Measurements from ENCODE around the gene ADAMTS19.

DNA sequence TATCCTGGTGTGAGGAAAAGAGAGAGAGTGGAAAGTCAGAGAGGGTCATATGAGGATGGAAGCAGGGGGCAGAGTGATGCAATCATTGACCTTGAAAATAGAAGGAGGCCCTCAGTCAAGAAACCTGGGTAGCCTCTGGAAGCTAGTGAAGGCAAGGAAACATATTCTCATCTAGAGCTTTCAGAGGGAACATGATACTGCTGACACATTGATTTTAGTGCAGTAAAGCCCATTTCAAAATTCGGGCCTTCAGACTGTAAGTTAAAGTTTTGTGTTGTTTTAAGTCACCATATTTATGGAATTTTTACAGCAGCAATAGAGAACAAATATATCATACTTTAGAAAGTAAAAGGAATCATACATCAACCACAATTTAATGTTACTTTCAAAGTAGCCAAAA is 87.0 kb downstream of the ADAMTS19 start:
- TF ChIP-seq POLR2A (IDR thresholded peaks at IDR 0.05) = no peak
- TF ChIP-seq, protein P1, sequence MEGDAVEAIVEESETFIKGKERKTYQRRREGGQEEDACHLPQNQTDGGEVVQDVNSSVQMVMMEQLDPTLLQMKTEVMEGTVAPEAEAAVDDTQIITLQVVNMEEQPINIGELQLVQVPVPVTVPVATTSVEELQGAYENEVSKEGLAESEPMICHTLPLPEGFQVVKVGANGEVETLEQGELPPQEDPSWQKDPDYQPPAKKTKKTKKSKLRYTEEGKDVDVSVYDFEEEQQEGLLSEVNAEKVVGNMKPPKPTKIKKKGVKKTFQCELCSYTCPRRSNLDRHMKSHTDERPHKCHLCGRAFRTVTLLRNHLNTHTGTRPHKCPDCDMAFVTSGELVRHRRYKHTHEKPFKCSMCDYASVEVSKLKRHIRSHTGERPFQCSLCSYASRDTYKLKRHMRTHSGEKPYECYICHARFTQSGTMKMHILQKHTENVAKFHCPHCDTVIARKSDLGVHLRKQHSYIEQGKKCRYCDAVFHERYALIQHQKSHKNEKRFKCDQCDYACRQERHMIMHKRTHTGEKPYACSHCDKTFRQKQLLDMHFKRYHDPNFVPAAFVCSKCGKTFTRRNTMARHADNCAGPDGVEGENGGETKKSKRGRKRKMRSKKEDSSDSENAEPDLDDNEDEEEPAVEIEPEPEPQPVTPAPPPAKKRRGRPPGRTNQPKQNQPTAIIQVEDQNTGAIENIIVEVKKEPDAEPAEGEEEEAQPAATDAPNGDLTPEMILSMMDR (IDR thresholded peaks at IDR 0.05) = no peak

Data from Peyer's patch (tissue), 4 donors.